ENCODE results near the gene AMBRA1.

AMBRA1 gene

DNA sequence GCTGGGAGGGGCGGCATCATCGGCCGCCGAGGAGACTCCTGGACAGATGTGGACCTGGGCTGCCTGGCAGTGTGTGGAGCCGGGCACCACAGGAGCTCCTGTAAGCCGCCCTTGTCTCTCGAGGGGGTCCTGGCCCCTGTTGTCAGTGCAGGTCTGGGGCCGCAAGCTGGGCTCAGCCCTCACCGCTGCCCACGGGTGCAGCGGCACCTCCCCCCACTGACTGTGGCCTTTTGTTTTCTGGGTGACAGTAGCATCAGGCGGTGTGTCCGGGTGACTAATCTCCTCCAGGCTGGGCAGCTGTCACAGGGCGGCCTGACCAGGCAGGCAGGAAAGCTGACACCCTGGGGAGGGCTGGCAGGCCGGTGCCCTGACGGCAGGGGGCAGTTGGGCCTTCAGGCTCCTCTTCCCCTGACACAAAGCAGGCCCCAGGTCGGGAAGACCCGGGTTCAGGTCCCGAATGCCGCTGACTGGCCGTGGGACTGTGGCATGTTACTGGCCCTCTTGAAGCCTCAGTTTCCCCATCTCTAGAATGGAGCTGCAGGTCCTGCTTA is 230.3 kb downstream of the AMBRA1 start:
- no peak for DNase-seq

DNA sequence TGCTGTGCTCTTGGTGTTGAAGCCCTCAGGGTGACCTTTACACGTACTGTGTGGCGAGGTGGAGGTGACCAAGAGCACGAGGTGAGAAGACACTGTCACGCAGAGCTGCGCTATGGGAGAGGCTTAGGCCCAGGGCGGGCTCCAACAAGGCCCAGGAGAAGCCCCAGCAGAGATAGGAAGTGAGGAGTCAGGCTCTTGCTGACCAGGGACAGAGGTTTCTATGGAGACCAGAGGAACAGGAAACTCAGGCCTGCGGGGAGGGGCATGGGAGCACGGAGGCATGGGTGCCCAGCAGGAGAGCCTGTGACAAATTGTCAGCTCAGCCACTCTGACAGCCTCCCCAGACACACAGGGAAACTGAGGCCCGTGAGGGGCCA is 230.8 kb downstream of the AMBRA1 start:
- DNase-seq = no peak

DNA sequence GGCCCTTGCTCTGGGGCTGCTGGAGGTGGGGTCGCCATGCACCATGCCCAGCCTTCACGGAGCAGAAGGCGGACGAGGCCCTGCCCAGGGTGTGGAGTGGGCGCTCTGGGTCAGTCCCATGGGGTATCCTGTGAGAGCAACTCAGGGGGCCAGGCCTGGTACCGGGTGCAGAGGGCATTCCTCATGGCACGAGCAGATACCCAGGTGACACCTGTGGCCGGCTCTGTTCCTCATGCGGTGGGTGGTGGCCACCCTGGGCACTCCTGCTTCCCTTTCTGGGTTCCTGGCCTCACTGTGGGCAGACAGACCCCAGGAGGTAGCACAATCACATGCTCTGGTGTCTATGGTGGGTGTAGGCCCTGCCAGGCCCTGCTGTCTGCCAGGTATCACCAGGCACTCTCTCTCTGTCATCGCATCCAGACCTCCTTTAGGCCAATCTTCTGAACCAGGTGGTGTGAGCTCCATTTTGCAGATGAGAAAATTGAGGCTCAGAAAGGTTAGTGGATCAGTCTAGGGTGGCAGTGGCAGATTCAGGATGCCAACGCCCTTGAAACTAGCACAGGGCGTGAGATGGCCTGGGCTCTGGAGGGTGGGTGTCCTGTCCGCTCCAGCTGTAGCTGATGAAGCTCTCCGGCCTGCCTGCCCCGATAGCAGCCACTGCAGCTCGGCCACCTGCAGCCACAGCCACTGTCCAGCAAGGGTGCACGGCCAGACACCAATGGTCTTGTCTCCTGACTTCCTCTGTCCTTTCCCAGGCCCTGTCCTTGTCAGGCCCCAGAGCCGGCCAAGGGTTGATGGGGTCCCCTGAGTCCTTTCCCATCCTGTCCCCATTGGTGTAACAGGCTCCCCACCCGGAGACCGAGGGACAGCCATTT is 231.4 kb downstream of the AMBRA1 start:
- no peak for DNase-seq

DNA sequence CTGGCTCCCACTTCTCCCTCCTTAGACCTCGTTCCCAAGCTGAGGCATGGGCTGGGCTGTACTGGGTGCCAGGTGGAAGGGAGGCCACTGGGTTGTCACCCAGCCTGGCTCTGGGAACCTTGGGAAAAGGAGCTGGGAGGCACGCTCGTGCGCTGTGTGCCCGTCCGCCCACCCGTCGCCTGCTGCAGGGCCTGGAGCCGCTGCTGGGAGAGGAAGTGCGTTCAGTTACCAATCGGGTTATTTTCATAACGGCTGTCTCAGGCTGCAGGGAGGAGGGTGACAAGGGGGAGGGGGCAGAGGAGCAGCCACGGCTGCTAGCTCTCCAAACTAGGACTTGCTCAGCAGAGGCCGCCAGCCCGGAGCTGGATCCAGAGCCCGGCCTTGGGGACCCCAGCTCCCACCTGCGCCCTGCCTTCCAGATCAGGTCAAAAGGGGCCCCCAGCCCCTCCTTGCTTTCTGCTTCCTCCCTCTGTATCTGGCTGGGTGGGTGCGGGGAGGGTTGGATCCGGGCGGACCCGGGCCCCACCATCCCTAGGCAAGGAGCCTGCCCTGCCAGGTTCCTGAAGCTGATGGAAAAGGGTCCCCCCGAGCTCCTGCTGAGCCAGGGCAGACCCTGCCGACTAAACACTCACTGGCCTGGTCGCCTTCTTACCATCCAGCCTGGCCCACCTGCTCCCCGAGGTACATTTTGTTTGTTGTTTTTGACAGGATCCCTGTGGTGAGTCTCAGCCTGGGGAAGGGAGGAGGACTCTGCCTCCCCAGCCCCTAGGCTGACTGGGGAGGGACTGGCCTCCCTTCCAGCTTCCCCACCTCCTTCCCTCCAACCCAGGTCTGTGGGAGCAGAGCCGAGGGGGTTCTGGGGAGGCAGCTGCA is 232.3 kb downstream of the AMBRA1 start:
- no peak for DNase-seq

DNA sequence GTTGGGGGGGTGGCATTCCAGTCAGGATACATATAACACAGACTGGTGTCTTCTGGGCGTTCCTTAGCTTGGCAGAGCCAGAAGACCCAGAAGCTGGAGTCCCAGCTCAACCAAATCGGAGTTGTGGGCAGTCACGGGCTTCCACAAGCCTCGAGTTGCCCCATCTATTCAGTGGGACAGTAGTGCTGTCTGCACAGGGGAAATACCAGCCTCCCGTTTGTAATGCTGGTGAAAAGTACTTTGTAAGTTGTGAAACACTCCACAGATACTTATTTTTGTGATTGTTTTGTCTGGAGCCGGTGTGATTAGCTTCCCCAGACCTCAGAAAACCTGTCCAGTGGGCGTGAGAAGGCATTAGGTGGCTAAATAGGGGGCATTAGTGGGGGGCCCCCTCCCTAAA is 232.9 kb downstream of the AMBRA1 start:
- no peak for DNase-seq

DNA sequence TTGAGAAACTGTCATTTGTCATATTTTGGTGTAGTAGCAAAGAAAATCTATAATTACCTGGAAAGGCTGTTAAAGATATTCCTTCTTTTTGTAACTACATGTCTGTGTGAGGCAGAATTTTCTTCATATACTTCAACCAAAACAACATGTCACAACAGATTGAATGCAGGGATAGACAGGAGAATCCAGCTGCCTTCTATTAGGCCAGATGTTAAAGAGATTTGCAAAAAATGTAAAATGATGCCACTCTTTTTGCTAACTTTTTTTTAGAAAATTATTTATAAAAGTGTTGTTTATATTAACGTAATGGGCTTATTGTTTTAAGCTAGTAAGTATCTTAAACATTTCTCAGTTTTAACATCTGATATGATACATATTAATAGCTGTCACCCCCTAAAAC is 233.9 kb downstream of the AMBRA1 start:
- no peak for DNase-seq

DNA sequence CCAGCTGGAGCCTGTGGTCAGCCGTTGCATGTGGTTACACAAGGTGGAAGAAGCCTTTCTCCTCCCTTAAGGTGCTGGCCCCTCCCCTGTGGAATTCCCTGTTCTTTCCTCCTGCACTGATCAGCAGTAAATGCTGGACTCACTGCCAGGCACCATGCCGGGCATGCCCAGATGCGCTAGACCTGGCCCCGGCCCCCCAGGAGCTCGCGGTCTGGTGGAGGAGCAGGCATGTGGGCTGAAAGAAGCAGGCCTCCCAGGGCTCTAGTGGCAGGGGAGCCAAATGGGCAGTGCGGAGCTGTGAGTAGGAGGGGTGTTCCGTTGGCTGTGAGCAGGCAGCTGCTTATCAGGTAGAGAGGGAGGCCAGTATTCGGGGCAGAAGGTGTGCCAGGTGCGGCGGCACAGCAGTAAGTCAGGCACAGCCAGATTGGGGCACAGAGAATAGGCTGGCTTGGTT is 236.3 kb downstream of the AMBRA1 start:
- no peak for DNase-seq

DNA sequence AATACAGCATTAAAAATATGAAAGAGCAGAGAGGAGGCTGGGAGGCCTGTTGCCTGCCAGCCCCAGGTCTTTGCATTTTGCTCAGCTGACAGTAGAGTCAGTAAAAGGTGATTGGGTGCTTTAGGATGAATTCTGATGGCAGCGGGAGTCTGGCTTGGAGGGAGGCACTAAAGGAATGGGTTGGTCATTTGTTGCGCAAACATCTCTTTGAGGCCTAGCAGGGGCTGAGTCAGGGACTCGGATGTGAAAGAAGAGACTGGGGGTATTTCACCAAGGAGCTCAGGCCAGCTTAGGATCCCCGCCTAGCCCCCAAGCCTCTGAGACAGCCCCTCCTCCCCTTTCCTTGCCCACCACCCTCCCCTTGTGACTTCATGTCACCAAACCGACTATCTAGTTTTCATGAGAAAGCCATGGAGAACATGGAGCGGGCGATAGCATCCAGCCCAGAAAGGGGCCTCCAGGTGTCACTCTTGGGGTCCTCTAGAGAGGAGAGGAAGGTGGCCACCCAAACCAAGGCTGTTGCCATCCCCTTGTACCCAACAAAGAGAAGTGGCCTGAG is 236.8 kb downstream of the AMBRA1 start:
- DNase-seq = no peak

DNA sequence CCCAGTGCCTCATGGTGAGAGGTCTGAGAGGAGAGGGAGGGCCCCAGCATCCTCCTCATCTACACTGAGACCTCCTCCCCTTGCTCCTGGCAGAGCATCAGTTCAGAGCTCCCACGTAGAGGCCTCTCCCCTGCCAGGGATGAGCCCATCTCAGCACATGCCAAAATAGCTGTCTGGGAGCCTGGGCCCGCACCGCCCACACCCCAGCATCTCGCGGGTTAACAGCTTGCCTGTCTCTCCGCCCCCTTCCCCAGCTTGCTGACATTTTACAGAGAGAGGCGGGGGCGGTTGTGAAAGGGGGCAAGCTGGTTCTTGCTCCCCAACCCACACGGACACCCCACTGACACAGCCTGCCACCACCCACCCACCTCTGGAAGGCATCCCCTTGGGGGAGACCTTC is 240.1 kb downstream of the AMBRA1 start:
- DNase-seq = peak; percentile 55

DNA sequence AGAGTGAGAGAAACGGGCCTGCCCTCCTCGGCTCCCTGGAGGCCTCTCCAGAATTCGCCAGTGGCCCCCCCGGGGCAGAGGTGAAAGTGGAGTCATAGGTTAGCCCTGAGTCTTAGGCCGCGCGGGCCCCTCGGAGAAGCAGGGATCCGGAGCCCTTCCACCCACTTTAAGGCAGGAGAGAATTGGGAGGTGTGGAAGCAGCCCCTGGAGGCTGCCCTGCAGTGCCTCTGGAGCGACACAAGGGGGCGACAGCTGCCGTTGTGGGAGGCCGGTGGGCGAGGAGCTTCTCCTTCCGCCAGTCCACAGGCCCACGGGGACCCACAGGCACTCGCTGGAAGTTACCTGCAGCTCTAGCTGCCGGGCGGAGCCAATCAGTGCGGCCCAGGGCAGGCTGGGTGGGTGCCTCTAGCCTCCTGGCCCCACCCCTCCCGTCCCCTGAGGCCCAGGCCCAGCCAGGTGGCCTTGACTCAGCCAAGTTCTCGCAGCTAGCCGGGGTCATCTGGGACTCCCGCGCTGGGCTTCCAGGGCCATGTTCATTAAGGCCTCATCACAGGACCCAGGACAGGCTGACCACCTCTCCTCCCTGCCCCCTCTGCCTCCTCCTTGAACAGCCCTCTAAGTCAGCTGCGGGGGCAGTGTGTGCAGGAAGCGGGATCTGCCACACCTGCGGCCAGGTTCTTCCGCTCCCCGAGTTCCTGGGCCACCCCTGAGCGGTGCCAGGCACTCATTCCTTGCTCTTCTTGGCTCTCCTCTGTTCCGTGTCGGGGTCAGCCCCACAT is 241.6 kb downstream of the AMBRA1 start:
- DNase-seq = no peak

DNA sequence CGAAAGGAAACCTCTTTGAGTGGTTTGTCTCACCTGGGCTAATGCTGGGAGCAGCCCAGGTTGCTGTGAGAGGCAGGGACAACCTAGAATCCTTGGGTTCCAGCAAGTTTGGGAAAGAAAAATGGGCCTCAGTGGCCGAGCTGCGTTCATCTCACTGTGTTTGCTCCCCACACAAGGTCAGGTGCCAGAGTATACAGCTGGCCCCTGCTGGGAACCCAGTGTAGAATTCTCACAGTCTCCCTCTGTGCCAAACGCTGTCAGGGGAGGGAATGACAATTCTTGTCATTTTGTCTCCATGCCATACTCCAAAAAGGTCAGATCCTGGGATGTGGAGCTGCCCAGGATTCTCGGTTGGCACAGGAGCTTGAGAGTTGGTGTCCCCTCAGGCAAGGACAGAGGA is 242.2 kb downstream of the AMBRA1 start:
- no peak for DNase-seq

DNA sequence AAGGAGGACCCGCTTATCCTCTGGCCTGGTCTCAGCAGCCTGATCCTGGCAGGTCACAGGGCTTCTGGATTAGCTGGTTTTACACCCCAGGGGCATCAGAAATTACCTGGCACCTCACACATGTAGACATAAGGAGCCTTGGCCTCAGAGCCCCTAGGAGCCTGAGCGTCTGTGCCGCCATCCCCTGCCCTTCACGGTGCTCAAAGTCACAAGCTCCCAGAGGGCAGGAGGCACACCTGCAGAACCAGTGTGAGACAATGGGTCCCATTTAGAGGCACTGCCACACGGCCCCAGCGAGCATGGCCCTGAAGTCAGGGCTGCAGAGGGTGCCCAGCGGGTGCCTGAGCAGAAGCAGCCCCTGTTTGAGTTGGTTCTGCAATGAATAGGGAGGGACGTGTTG is 242.7 kb downstream of the AMBRA1 start:
- DNase-seq = no peak

DNA sequence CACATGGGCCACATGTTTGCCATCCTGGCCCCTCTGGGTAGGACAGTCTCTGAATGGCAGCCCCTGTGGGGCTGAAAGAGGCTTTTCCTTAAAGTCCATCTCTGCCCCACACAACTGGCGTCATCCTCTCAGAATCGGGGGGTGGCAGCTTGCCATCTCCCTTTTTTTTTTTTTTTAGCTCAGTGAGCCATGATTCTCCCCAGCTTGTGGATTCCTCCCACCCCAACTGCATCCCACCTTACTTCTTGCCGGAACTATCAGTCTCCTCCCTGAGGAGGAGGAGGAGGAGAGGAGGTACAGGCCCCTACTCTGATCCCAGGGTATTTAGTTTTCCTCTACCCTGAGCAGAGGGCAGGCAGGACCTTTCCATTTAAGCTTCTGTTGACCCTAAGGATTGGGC is 243.1 kb downstream of the AMBRA1 start:
- DNase-seq = no peak

DNA sequence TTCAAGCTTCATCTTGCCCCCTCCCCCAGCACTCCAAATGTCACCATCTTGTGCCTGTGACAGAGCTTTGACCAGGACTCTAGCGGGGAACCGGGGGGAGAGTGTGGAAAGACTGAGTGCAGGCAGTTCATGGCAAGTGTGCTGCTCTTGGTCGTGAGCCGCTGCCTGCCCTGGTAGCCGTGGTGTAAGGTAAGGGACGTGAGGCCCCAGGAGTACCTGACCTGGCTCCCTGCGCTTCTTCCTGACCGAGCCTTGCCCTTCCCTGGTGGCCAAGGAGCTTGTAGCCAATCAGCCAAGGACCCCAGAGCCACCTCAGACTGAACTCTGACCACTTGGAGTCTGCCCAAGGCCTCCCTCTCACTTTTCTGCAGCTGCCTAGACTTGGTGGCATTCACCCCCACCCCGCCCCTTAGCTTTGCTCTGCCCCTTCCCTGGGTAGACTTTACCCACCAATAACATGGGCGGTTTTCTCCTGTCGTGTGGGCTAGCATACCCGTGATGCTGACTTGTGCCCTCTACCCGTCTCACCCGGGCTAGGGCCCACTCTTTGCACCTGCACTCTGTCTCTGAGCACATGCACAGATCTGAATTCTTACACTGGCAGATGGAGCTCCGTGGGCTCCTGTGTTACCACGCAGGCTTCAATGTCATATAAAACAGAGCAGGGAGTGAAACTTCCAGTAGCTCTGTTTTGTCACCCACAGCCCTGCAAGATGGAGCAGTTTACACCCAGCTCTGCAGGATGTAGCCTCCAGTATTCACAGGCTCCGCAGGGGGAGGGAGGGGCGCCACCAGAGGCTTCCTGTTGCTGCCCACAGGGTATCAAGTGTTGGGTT is 245.0 kb downstream of the AMBRA1 start:
- no peak for DNase-seq

DNA sequence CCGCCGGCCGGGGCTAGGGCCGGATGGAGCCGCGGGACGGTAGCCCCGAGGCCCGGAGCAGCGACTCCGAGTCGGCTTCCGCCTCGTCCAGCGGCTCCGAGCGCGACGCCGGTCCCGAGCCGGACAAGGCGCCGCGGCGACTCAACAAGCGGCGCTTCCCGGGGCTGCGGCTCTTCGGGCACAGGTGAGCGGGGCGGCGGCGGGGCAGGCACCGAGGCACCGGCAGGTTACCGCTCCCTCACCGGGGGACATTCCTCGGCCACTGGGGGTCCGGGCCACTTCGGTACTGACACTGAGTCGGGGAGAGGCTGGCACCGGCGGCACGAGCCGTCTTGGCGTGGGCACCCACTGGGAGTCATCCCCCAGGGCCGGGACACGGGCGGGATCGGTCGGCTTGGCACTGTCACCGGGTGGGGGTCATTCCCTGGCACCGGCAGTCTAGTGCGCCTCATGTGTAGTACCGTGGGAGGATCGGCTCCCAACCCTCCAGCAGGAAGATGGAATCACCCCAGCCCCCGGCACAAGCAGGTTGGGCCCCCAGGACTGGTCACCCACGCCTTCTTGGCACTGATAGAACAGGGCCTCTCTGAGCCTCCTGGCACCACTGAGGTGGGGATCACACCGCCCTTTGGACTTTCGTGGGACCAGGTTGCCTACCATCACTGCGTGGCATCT is 246.0 kb downstream of the AMBRA1 start:
- DNase-seq = no peak

DNA sequence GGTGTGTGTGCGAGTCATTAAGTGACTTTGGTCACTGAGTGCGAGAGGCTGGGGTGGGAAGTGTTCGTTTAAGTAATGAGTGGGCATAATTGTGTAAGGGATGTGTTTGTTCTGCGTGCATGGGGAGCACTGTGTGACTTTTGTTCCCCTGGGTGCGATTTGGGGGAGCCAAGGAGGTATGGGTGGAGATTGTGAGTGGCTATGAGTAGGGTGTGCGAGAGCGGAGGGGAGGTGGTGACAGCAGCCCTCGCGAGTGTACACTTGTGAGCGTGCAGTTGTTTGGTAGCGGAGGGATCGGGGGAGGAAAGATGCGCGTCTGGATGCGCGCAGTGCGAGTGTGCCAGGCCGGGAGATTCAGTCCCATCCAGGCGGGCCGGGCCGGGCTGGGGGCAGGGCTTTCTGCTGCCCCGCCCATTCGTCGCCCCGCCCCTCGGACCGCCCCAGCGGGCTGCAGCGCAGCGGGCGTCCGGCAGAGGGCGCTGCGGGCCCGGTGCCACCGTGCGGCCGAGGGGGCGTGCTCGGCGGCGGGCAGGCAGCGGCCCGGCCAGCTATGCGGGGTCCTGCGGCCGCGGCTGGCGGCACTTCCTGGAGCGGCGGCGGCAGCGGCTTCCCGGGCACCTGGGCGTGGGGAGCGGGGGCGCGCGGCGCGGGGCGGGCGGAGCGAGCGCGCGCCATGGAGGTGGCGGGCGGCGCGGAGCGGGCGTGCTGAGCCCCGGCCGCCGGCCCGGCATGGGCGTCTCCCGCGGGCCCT is 246.8 kb downstream of the AMBRA1 start, which contains the start of gene DGKZ:
Gene DGKZ, plus strand, starts transcription at position 578 of the 751 bp plus-strand sequence. CDS start 197 bp downstream, outside the sequence.
- peak; percentile 67 for DNase-seq

All from NCI-H446 treated with DMSO at 0.1 percent for 48 hours (cell line).